NCI-H2196 treated with DMSO at 0.1 percent for 48 hours (cell line): ENCODE measurements around the gene MGAM2.

Source experiments
- DNase-seq: peaks from one replicate; lab custom pipeline; 2025; ENCODE audit not compliant: unreplicated experiment; lab: John Stamatoyannopoulos, UW

Gene MGAM2

GRCh38 chr7:142120524-142120923 is 9.0 kb downstream of the MGAM2 start:
- no peak for DNase-seq

GRCh38 chr7:142123184-142123583 is 11.7 kb downstream of the MGAM2 start:
- no peak for DNase-seq

- DNase-seq = no peak
Observed at GRCh38 chr7:142125256-142125955, 13.9 kb downstream of the MGAM2 start.

- DNase-seq = no peak
Observed at GRCh38 chr7:142130267-142130666, 18.7 kb downstream of the MGAM2 start.

- DNase-seq = no peak
Observed at GRCh38 chr7:142131439-142132185, 20.1 kb downstream of the MGAM2 start.

GRCh38 chr7:142133731-142134148 is 22.2 kb downstream of the MGAM2 start:
- no peak for DNase-seq

GRCh38 chr7:142134909-142135308 is 23.4 kb downstream of the MGAM2 start:
- no peak for DNase-seq

GRCh38 chr7:142138996-142139395 is 27.5 kb downstream of the MGAM2 start:
- DNase-seq = no peak

- no peak for DNase-seq
Observed at GRCh38 chr7:142139597-142140400, 28.3 kb downstream of the MGAM2 start.

- DNase-seq = no peak
Observed at GRCh38 chr7:142140401-142140959, 29.0 kb downstream of the MGAM2 start.

- no peak for DNase-seq
Observed at GRCh38 chr7:142142702-142143101, 31.2 kb downstream of the MGAM2 start.

GRCh38 chr7:142146124-142146523 is 34.6 kb downstream of the MGAM2 start:
- DNase-seq = no peak

GRCh38 chr7:142150356-142150755 is 38.8 kb downstream of the MGAM2 start:
- no peak for DNase-seq

- DNase-seq = no peak
Observed at GRCh38 chr7:142150869-142151268, 39.4 kb downstream of the MGAM2 start.

- no peak for DNase-seq
Observed at GRCh38 chr7:142152076-142152475, 40.6 kb downstream of the MGAM2 start.

GRCh38 chr7:142153400-142153799 is 41.9 kb downstream of the MGAM2 start:
- DNase-seq = no peak

GRCh38 chr7:142158736-142159496 is 47.4 kb downstream of the MGAM2 start:
- no peak for DNase-seq

GRCh38 chr7:142161921-142162320 is 50.4 kb downstream of the MGAM2 start:
- DNase-seq = no peak

- DNase-seq = no peak
Observed at GRCh38 chr7:142168746-142169145, 57.2 kb downstream of the MGAM2 start.

- no peak for DNase-seq
Observed at GRCh38 chr7:142172932-142173331, 61.4 kb downstream of the MGAM2 start.

- no peak for DNase-seq
Observed at GRCh38 chr7:142174441-142174840, 62.9 kb downstream of the MGAM2 start.
